HepG2 (cell line): ENCODE data around the gene PTMA. TPM values are rescaled to one million over a fixed set of nuclear protein-coding genes. Genes with fewer than 3 reads are reported as not detected.

Experiments
- AGO2 ChIP-seq: fragments of 200-400 bp; formaldehyde crosslinking; optimal IDR thresholded peaks from 2 replicates; pipeline ENCODE3; 2017; ENCODE audit warnings: mild to moderate bottlenecking, low read depth, low read length, moderate library complexity
- ATF7 ChIP-seq, 2 experiments: fragments of 450-650 bp in 1 of 2; sonication (generic) in 1 of 2; formaldehyde crosslinking in 1 of 2; IDR thresholded peaks; 2 replicates each; pipeline versions ENCODE4 v1.4.0 to v1.6.1; 2016 to 2020; ENCODE audit warnings: antibody characterized with exemption in 1 of 2, mild to moderate bottlenecking in 1 of 2, missing genetic modification reagents in 1 of 2
- BRD4 ChIP-seq: sonication (generic); formaldehyde crosslinking; IDR thresholded peaks from 2 replicates; pipeline ENCODE4 v1.4.0; 2020; ENCODE audit warnings: missing genetic modification reagents
- CC2D1A ChIP-seq: sonication (generic); formaldehyde crosslinking; IDR thresholded peaks from 2 replicates; pipeline ENCODE4 v1.8.1; 2023; ENCODE audit warnings: mild to moderate bottlenecking, missing genetic modification reagents
- CEBPG ChIP-seq: IDR thresholded peaks from 2 replicates; pipeline ENCODE4 v1.6.1; 2016
- CENPT ChIP-seq: sonication (generic); formaldehyde crosslinking; IDR thresholded peaks from 2 replicates; pipeline ENCODE4 v1.8.0; 2022; ENCODE audit warnings: low read depth, mild to moderate bottlenecking, moderate library complexity, missing genetic modification reagents
- ETV6 ChIP-seq: sonication (generic); formaldehyde crosslinking; conservative IDR thresholded peaks from 2 replicates; pipeline ENCODE4 v1.4.0; 2020; ENCODE audit warnings: missing genetic modification reagents
- GLI4 ChIP-seq: sonication (generic); formaldehyde crosslinking; IDR thresholded peaks from 2 replicates; pipeline ENCODE4 v1.5.1; 2020; ENCODE audit warnings: missing genetic modification reagents, mild to moderate bottlenecking, moderate library complexity, borderline replicate concordance
- GTF2F1 ChIP-seq: fragments of 150-350 bp; IDR thresholded peaks from 2 replicates; pipeline ENCODE4 v1.6.1; 2014; ENCODE audit warnings: low read length
- HOXA3 ChIP-seq: sonication (generic); formaldehyde crosslinking; IDR thresholded peaks from 2 replicates; pipeline ENCODE4 v1.5.0; 2020; ENCODE audit warnings: missing genetic modification reagents
- MED8 ChIP-seq: sonication (generic); formaldehyde crosslinking; IDR thresholded peaks from 2 replicates; pipeline ENCODE4 v1.8.1; 2023; ENCODE audit warnings: mild to moderate bottlenecking, missing genetic modification reagents; ENCODE audit not compliant: insufficient replicate concordance
- NFE2 ChIP-seq: sonication (generic); formaldehyde crosslinking; IDR thresholded peaks from 2 replicates; pipeline ENCODE4 v1.4.0; 2020; ENCODE audit warnings: missing genetic modification reagents
- NFKB2 ChIP-seq: sonication (generic); formaldehyde crosslinking; IDR thresholded peaks from 2 replicates; pipeline ENCODE4 v1.4.0; 2020; ENCODE audit warnings: missing genetic modification reagents, borderline replicate concordance
- RXRA ChIP-seq: sonication (generic); formaldehyde crosslinking; IDR thresholded peaks from 2 replicates; pipeline ENCODE4 v1.5.1; 2020; ENCODE audit warnings: missing genetic modification reagents
- SIN3B ChIP-seq: fragments of 150-350 bp; IDR thresholded peaks from 2 replicates; pipeline ENCODE4 v1.6.1; 2014; ENCODE audit warnings: low read length
- TAF15 ChIP-seq: fragments of 200-400 bp; formaldehyde crosslinking; IDR thresholded peaks from one replicate; pipeline ENCODE4 v1.6.1; 2018; ENCODE audit warnings: mild to moderate bottlenecking, low read depth, low read length; ENCODE audit not compliant: poor library complexity, severe bottlenecking
- U2AF2 ChIP-seq: fragments of 200-400 bp; formaldehyde crosslinking; IDR thresholded peaks from 2 replicates; pipeline ENCODE4 v1.6.1; 2017; ENCODE audit warnings: low read depth, mild to moderate bottlenecking, low read length
- YEATS2 ChIP-seq: sonication (generic); formaldehyde crosslinking; IDR thresholded peaks from 2 replicates; pipeline ENCODE4 v1.4.0; 2020; ENCODE audit warnings: missing genetic modification reagents, borderline replicate concordance
- ZNF775 ChIP-seq: sonication (generic); formaldehyde crosslinking; IDR thresholded peaks from 2 replicates; pipeline ENCODE4 v1.4.0; 2020; ENCODE audit warnings: missing genetic modification reagents, mild to moderate bottlenecking, moderate library complexity, borderline replicate concordance
- polyA plus RNA-seq, 8 experiments: library from polyadenylated mRNA; depleted of rRNA in 3 of 8; stranded (reverse) in 7 of 8; unstranded in 1 of 8; fragments of >200 nt; fragmentation: Illumina TruSeq in 4 of 8; extraction: Trizol in 4 of 8; gene quantifications; 2 replicates each; pipeline versions ENCODE4 v1.2.1 to v1.2.3, GENCODE V29; 2011 to 2016; ENCODE audit warnings: low read depth in 4 of 8, missing spikeins in 1 of 8, mixed read lengths in 1 of 8; ENCODE audit not compliant: insufficient read depth in 1 of 8
- total RNA-seq, 5 experiments: library from RNA; depleted of rRNA; stranded (reverse); fragments of >200 nt; fragmentation: Illumina TruSeq; extraction: Trizol; gene quantifications; 2 replicates each; pipeline ENCODE4 v1.2.3, GENCODE V29; 2016; ENCODE audit warnings: low read depth in 1 of 5
- TF ChIP-seq, protein P1 (sequence below): sonication (generic); formaldehyde crosslinking; IDR thresholded peaks from 2 replicates; pipeline ENCODE4 v1.5.0; 2020; ENCODE audit warnings: missing genetic modification reagents, mild to moderate bottlenecking, borderline replicate concordance
- TF ChIP-seq, protein P2 (sequence below): sonication (generic); formaldehyde crosslinking; conservative IDR thresholded peaks from 2 replicates; pipeline ENCODE4 v1.8.0; 2022; ENCODE audit warnings: mild to moderate bottlenecking, moderate library complexity, missing genetic modification reagents
- TF ChIP-seq, protein P3 (sequence below): sonication (generic); formaldehyde crosslinking; IDR thresholded peaks from 2 replicates; pipeline ENCODE4 v1.4.0; 2020; ENCODE audit warnings: low read depth, mild to moderate bottlenecking, missing genetic modification reagents
- TF ChIP-seq, protein P4 (sequence below): sonication (generic); formaldehyde crosslinking; IDR thresholded peaks from 2 replicates; pipeline ENCODE4 v1.5.0; 2020; ENCODE audit warnings: mild to moderate bottlenecking, missing genetic modification reagents

The PTMA gene
- total and polyA plus RNA-seq, 2 of the 13 experiments (the other 11 are each of a cell fraction or from before 2014, with no cell fraction given), result 190 to 1,086 TPM

DNA sequence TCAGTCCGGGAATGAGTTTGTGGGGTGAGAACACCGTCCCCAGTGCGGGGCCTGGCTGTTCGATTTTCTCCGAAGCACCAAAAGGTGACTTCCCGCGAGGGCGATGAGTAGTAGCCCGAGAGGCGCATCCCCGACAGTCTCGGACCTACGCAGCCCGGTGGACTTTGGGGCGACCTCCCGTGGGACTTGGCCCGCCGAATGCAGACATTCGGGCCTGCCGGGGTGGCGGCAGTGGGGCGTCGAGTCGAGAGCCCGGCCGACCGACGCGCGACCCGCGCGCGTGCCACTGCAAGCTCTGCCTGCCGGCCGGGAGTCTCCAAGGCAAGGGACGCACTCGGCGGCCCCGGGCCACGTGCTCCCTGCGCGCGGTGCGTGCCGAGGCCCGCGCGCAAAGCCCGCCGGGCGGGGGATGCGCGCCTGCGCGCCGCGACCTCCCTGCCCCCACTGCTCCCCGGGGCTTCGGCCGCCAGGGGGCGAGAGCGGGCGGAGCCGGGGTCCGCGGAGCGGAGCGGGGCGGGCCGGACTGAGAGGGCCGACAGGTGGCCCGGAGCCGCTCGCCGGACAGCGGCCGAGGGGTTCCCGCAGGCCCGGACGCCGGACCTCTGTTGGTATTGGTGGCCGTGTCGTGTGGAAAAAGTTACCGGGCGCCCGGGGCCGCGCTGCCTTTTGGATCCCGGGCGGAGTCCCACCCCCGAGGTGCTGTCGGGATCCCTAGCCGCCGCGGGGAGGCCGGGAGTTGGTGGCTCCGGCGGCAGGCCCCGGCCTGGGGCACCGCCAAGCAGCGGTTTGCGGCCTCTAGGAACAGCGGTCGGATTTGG, 1.9 kb downstream of the PTMA start (continued):
- TF ChIP-seq CC2D1A (CRISPR knock-in tag) (no peak), YEATS2 (CRISPR knock-in tag) (no peak), SIN3B (peak; percentile 48; the same call in 1 of the 2 replicates), HOXA3 (peak; percentile 98), AGO2 (peak; percentile 85), NFE2 (CRISPR knock-in tag) (no peak), RXRA (CRISPR knock-in tag) (0 out of 2 replicates have a peak, but pooled peaks have one; percentile 32), GTF2F1 (peak; percentile 62; the same call in 1 of the 2 replicates), CEBPG (CRISPR knock-in tag) (peak; percentile 31), BRD4 (CRISPR knock-in tag) (peak; percentile 91; the same call in 1 of the 2 replicates), ATF7 (IDR thresholded peaks at IDR 0.05) (no peak), ATF7 (CRISPR knock-in tag; IDR thresholded peaks at IDR 0.05) (no peak; the same call in none of the 2 replicates), NFKB2 (CRISPR knock-in tag) (peak; percentile 100), MED8 (peak; percentile 84), U2AF2 (0 out of 2 replicates have a peak, but pooled peaks have one; percentile 30), GLI4 (peak; percentile 99; the same call in 1 of the 2 replicates), CENPT (CRISPR knock-in tag) (peak; percentile 99), ETV6 (CRISPR knock-in tag) (peak; percentile 98), TAF15 (no peak), ZNF775 (CRISPR knock-in tag) (peak; percentile 93)
- TF ChIP-seq, protein P1, sequence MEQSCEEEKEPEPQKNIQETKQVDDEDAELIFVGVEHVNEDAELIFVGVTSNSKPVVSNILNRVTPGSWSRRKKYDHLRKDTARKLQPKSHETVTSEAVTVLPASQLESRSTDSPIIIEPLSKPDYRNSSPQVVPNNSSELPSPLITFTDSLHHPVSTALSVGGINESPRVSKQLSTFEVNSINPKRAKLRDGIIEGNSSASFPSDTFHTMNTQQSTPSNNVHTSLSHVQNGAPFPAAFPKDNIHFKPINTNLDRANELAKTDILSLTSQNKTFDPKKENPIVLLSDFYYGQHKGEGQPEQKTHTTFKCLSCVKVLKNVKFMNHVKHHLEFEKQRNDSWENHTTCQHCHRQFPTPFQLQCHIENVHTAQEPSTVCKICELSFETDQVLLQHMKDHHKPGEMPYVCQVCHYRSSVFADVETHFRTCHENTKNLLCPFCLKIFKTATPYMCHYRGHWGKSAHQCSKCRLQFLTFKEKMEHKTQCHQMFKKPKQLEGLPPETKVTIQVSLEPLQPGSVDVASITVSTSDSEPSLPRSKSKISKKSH, result peak; percentile 73; the same call in 1 of the 2 replicates
- TF ChIP-seq, protein P2, sequence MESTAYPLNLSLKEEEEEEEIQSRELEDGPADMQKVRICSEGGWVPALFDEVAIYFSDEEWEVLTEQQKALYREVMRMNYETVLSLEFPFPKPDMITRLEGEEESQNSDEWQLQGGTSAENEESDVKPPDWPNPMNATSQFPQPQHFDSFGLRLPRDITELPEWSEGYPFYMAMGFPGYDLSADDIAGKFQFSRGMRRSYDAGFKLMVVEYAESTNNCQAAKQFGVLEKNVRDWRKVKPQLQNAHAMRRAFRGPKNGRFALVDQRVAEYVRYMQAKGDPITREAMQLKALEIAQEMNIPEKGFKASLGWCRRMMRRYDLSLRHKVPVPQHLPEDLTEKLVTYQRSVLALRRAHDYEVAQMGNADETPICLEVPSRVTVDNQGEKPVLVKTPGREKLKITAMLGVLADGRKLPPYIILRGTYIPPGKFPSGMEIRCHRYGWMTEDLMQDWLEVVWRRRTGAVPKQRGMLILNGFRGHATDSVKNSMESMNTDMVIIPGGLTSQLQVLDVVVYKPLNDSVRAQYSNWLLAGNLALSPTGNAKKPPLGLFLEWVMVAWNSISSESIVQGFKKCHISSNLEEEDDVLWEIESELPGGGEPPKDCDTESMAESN (CRISPR knock-in tag), result peak; percentile 99
- TF ChIP-seq, protein P3, sequence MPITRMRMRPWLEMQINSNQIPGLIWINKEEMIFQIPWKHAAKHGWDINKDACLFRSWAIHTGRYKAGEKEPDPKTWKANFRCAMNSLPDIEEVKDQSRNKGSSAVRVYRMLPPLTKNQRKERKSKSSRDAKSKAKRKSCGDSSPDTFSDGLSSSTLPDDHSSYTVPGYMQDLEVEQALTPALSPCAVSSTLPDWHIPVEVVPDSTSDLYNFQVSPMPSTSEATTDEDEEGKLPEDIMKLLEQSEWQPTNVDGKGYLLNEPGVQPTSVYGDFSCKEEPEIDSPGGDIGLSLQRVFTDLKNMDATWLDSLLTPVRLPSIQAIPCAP (CRISPR knock-in tag), result peak; percentile 97
- TF ChIP-seq, protein P4, sequence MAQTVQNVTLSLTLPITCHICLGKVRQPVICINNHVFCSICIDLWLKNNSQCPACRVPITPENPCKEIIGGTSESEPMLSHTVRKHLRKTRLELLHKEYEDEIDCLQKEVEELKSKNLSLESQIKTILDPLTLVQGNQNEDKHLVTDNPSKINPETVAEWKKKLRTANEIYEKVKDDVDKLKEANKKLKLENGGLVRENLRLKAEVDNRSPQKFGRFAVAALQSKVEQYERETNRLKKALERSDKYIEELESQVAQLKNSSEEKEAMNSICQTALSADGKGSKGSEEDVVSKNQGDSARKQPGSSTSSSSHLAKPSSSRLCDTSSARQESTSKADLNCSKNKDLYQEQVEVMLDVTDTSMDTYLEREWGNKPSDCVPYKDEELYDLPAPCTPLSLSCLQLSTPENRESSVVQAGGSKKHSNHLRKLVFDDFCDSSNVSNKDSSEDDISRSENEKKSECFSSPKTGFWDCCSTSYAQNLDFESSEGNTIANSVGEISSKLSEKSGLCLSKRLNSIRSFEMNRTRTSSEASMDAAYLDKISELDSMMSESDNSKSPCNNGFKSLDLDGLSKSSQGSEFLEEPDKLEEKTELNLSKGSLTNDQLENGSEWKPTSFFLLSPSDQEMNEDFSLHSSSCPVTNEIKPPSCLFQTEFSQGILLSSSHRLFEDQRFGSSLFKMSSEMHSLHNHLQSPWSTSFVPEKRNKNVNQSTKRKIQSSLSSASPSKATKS, result peak; percentile 99; the same call in 1 of the 2 replicates
